ENCODE data around the gene CCDC47. TPM values are rescaled to one million over a fixed set of nuclear protein-coding genes. Genes with fewer than 3 reads are reported as not detected.

CCDC47 gene
- total RNA-seq, 1 donor from 2014 or later, result 76.2 TPM

DNA sequence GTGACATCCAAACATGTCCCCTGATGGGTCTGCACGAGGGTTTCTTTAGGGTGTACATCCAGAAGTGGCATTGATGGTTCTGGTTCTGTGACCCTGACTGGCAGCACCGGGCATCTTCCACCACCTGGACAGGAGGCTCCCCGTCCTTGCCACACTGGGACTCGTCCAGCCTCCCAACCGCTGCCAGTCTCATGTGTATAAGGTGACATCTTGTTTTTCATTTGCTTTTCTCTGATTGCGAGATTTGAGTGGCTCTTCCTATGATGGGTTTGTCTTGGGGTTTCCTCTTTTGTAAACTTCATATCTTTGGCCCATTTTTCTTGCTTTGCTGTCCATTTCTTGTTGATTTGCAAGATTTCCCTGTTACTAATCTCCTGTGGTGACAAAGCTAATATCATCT lies 64.3 kb downstream of the CCDC47 start:
- H3K27me3 ChIP-seq, result no peaks in the 10 kb centered on the region
- intact Hi-C loops (cut with DNase I), result no loop called here
- TF ChIP-seq, protein P1, sequence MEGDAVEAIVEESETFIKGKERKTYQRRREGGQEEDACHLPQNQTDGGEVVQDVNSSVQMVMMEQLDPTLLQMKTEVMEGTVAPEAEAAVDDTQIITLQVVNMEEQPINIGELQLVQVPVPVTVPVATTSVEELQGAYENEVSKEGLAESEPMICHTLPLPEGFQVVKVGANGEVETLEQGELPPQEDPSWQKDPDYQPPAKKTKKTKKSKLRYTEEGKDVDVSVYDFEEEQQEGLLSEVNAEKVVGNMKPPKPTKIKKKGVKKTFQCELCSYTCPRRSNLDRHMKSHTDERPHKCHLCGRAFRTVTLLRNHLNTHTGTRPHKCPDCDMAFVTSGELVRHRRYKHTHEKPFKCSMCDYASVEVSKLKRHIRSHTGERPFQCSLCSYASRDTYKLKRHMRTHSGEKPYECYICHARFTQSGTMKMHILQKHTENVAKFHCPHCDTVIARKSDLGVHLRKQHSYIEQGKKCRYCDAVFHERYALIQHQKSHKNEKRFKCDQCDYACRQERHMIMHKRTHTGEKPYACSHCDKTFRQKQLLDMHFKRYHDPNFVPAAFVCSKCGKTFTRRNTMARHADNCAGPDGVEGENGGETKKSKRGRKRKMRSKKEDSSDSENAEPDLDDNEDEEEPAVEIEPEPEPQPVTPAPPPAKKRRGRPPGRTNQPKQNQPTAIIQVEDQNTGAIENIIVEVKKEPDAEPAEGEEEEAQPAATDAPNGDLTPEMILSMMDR (IDR thresholded peaks at IDR 0.05), result no peak
- DNase-seq (ENCODE audit: low spot score in 2 of 2), result peak in 1 of 2 donors; percentile 33
- no peaks in the 10 kb centered on the region for H3K9me3 ChIP-seq
- peaks cover 60 to 88% of the 10 kb centered on the region in 2 donors for H3K36me3 ChIP-seq
- H3K4me3 ChIP-seq, result no peak overlapping the region
- no peak overlapping the region for H3K27ac ChIP-seq
- no peaks in the 10 kb centered on the region for H3K4me1 ChIP-seq

DNA sequence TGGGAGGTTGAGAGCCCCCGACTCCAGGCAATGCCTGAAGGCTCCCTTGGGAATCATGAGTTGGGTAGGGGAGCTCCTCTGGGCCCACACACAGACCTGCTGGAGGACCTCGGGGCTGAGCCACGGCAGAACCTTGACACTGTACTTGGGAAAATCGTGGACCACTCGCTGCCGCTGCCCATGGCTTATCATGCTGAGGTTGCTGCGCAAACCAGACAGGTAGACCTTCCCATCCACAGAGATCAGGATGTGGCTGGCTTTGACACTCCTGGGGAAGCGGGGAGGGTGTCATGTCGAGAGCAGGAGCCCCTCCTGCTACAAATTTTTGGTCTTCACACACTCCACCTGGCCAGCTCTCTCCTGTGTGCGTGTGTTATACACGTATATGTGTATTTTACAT lies 66.2 kb downstream of the CCDC47 start:
- H3K4me1 ChIP-seq, result no peaks in the 10 kb centered on the region
- no peak overlapping the region for H3K4me3 ChIP-seq
- peaks cover 54 to 85% of the 10 kb centered on the region in 2 donors for H3K36me3 ChIP-seq
- TF ChIP-seq, protein P1 (IDR thresholded peaks at IDR 0.05), result no peak
- no peaks in the 10 kb centered on the region for H3K27me3 ChIP-seq
- intact Hi-C loops (cut with DNase I), result no loop called here
- no peaks in the 10 kb centered on the region for H3K9me3 ChIP-seq
- DNase-seq (ENCODE audit: low spot score in 2 of 2), result peak in 1 of 2 donors; percentile 53
- no peak overlapping the region for H3K27ac ChIP-seq

DNA sequence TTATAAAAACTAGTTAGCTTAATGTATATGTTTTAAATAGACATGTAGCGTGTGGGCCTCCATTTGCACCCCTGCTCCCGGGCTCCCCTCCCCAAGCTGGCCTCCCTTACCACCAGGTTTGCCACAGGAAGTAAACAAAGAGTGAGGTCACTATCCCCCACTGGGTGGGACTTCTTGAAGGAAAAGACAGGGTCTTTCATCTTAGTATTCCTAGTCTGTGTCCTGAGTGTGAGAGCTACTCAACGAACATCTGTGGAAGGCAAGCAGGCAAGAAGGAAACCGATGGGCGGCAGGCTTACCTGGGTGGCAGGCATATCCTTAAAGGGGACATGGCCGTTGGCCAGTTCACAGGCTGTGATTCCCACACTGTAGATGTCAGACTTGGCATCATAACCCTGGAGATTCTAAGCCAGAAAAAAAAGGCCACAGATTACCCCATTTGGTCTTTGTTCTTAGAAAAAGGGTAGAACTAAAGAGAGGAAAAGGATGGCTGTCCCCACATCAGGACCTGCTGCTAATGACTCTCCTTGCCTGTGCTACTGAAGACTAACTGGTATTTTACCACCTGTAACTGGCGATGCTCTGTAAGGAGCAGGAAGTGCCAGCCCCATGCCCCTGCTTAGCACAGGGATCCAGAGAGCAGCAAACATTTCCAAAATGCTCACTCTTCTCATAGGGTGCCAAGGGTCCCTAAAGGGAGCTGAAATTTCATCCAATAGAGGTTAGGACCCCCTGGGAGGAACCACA lies 66.9 kb downstream of the CCDC47 start:
- no peak overlapping the region for H3K27ac ChIP-seq
- H3K27me3 ChIP-seq, result no peaks in the 10 kb centered on the region
- DNase-seq (ENCODE audit: low spot score in 2 of 2), result peak in 1 of 2 donors; percentile 51
- H3K4me3 ChIP-seq, result no peak overlapping the region
- peaks cover 47 to 79% of the 10 kb centered on the region in 2 donors for H3K36me3 ChIP-seq
- H3K9me3 ChIP-seq, result no peaks in the 10 kb centered on the region
- intact Hi-C loops (cut with DNase I), result no loop called here
- peaks cover 0 to 2% of the 10 kb centered on the region in 2 donors for H3K4me1 ChIP-seq
- TF ChIP-seq, protein P1 (IDR thresholded peaks at IDR 0.05), result no peak

DNA sequence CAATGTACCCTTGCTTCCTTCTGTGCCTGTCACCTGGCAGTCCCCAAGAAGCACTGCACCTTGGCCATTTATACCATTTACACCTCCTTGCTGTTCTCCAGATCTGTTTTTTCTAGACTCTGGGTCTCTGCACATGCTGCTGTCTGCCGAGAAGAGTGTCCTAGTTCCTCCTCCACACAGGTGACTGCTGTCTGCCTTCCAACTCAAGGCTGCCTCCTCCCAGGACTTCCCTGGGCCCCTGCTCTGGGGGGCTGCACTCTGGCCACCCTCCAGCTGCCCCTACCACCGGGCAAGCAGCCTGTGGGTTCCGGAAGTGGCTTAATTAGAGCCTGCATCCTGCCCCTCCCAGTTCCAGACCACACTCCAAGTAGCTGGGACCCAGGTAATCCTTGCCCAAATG lies 67.7 kb downstream of the CCDC47 start:
- H3K4me1 ChIP-seq, result peaks cover 2 to 9% of the 10 kb centered on the region in 2 donors
- DNase-seq (ENCODE audit: low spot score in 2 of 2), result peak in 1 of 2 donors; percentile 35
- H3K4me3 ChIP-seq, result no peak overlapping the region
- intact Hi-C loops (cut with DNase I), result no loop called here
- no peak overlapping the region for H3K27ac ChIP-seq
- H3K36me3 ChIP-seq, result peaks cover 39 to 71% of the 10 kb centered on the region in 2 donors
- H3K27me3 ChIP-seq, result no peaks in the 10 kb centered on the region
- TF ChIP-seq, protein P1 (IDR thresholded peaks at IDR 0.05), result no peak
- no peaks in the 10 kb centered on the region for H3K9me3 ChIP-seq

DNA sequence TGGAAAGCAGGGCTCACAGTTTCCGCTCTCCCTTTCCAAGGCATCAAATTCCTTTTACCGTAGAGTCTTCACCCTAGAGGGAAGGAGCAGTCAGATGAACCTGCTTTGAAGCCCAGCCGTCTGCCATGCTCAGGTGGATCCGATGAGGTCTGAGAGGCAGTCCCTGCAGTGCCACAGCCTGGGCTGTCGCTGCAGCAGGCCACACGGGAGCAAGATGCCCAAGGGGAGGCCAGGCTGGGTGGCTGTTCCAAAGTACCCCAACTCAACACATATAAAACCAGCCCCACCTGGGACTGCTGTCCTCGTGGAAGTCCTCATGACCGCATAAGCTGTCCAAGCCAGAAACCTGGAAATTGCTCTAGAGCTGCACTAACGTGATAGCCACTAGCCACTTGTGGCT lies 68.6 kb downstream of the CCDC47 start:
- DNase-seq (ENCODE audit: low spot score in 2 of 2), result no peak
- TF ChIP-seq, protein P1 (IDR thresholded peaks at IDR 0.05), result no peak
- H3K4me1 ChIP-seq, result peaks cover 2 to 9% of the 10 kb centered on the region in 2 donors
- intact Hi-C loops (cut with DNase I), result no loop called here
- H3K9me3 ChIP-seq, result no peaks in the 10 kb centered on the region
- no peaks in the 10 kb centered on the region for H3K27me3 ChIP-seq
- no peak overlapping the region for H3K27ac ChIP-seq
- no peak overlapping the region for H3K4me3 ChIP-seq
- H3K36me3 ChIP-seq, result peaks cover 30 to 63% of the 10 kb centered on the region in 2 donors

All from ascending aorta (tissue), 2 donors.